Osteoblast (primary cell): Measurements from ENCODE around the gene PRKCB. TPM values are rescaled to one million over a fixed set of nuclear protein-coding genes. Genes with fewer than 3 reads are reported as not detected.

ENCODE experiments used
- DNase-seq: peaks from one replicate; pipeline ENCODE4 v3.0.0; 2011; ENCODE audit warnings: low spot score, mixed read lengths; ENCODE audit not compliant: insufficient read length; ENCODE audit errors: missing footprints
- H2AFZ ChIP-seq: 2 replicates; pipeline ENCODE4 v1.6.0; 2011; ENCODE audit warnings: mild to moderate bottlenecking, low read length
- H3K27ac ChIP-seq: 2 replicates; pipeline ENCODE4 v1.5.1; 2011; ENCODE audit warnings: mild to moderate bottlenecking, low read depth, low read length, moderate library complexity
- H3K27me3 ChIP-seq: 2 replicates; pipeline ENCODE4 v1.6.0; 2012; ENCODE audit warnings: mild to moderate bottlenecking, control low read depth, inconsistent platforms, low read length, moderate library complexity; ENCODE audit not compliant: insufficient read depth
- H3K36me3 ChIP-seq: 2 replicates; pipeline ENCODE4 v1.5.1; 2011; ENCODE audit warnings: mild to moderate bottlenecking, low read length, control low read depth, moderate library complexity; ENCODE audit not compliant: insufficient read depth
- H3K4me1 ChIP-seq: 2 replicates; pipeline ENCODE4 v1.5.1; 2011; ENCODE audit warnings: mild to moderate bottlenecking, low read length, control low read depth, moderate library complexity; ENCODE audit not compliant: insufficient read depth
- H3K4me2 ChIP-seq: 2 replicates; pipeline ENCODE4 v1.6.0; 2011; ENCODE audit warnings: mild to moderate bottlenecking, low read length; ENCODE audit not compliant: insufficient read depth
- H3K4me3 ChIP-seq: fragments of 200-600 bp; sonication (generic); 3 replicates; pipeline ENCODE4 v1.5.1; 2012; ENCODE audit warnings: mild to moderate bottlenecking, low read length, inconsistent platforms; ENCODE audit not compliant: insufficient read depth
- H3K79me2 ChIP-seq: 2 replicates; pipeline ENCODE4 v1.6.0; 2012; ENCODE audit warnings: mild to moderate bottlenecking, low read length, control low read depth, inconsistent platforms; ENCODE audit not compliant: insufficient read depth
- H3K9me3 ChIP-seq: 2 replicates; pipeline ENCODE4 v1.5.1; 2011; ENCODE audit warnings: low read depth, low read length, control low read depth
- H4K20me1 ChIP-seq: 2 replicates; pipeline ENCODE4 v1.6.0; 2012; ENCODE audit warnings: mild to moderate bottlenecking, low read length, control low read depth; ENCODE audit not compliant: insufficient read depth
- total RNA-seq: library from RNA; depleted of rRNA; stranded (reverse); fragments of >200 nt; gene quantifications from 2 replicates; pipeline ENCODE4 v1.2.3, GENCODE V29; 2012
- TF ChIP-seq, protein P1 (sequence below): IDR thresholded peaks from 2 replicates; pipeline ENCODE4 v1.5.1; 2011; ENCODE audit warnings: mild to moderate bottlenecking, low read depth, low read length, moderate library complexity; ENCODE audit errors: extremely low read depth

PRKCB gene
- total RNA-seq, 1 donor = under 0.01 TPM

DNA sequence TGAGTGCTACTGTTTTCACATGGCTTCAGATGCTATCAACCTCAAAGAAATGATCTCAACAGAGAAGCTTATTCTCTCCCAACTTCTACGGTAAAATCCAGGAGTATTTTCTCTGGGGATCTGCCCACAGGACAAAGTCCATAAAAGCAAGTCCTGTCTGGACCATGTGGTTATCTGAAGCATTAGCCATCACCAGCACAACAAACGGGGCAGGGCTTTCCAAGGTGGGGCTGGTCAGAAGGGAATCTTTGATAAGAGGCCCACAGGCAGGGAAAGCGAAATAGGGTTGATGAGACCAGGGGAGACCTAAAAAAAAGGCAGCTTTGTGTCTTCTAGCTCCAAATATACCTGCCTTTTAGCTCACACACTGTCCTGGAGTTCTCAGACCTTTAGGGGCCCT, 381.7 kb downstream of the PRKCB start:
- H3K27ac ChIP-seq = no peak overlapping the region

DNA sequence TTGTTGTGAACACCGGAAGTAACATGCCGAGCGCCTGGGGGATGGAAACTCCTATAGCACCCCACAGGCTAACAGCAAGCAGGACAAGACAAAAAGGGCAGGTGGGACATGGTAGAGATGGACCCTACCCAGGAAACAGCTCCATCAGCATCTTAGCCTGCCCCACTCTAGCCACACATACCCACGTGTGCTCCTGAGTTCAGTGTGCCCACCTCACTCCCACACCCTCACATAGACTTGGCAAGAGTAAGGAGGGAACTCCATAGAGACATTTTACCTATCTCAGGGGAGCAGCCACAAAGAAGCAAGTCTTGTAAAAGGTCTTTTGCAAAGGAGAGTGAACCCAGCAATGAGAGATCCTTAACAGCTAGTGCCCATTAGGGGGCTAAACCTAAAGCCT, 382.5 kb downstream of the PRKCB start:
- no peak overlapping the region for H2AFZ ChIP-seq
- H3K4me1 ChIP-seq = no peaks in the 10 kb centered on the region
- no peaks in the 10 kb centered on the region for H3K27me3 ChIP-seq
- H3K4me2 ChIP-seq = no peak overlapping the region
- TF ChIP-seq, protein P1, sequence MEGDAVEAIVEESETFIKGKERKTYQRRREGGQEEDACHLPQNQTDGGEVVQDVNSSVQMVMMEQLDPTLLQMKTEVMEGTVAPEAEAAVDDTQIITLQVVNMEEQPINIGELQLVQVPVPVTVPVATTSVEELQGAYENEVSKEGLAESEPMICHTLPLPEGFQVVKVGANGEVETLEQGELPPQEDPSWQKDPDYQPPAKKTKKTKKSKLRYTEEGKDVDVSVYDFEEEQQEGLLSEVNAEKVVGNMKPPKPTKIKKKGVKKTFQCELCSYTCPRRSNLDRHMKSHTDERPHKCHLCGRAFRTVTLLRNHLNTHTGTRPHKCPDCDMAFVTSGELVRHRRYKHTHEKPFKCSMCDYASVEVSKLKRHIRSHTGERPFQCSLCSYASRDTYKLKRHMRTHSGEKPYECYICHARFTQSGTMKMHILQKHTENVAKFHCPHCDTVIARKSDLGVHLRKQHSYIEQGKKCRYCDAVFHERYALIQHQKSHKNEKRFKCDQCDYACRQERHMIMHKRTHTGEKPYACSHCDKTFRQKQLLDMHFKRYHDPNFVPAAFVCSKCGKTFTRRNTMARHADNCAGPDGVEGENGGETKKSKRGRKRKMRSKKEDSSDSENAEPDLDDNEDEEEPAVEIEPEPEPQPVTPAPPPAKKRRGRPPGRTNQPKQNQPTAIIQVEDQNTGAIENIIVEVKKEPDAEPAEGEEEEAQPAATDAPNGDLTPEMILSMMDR = no peak
- no peaks in the 10 kb centered on the region for H3K79me2 ChIP-seq
- H3K36me3 ChIP-seq = no peaks in the 10 kb centered on the region
- no peaks in the 10 kb centered on the region for H4K20me1 ChIP-seq
- no peak for DNase-seq
- H3K27ac ChIP-seq = no peak overlapping the region
- H3K4me3 ChIP-seq = no peak overlapping the region
- no peaks in the 10 kb centered on the region for H3K9me3 ChIP-seq

More for the DNA sequence above, 381.7 kb downstream of the PRKCB start:
- Histone ChIP-seq H4K20me1 (no peaks in the 10 kb centered on the region), H3K27me3 (no peaks in the 10 kb centered on the region), H3K79me2 (no peaks in the 10 kb centered on the region), H3K36me3 (no peaks in the 10 kb centered on the region), H3K4me1 (no peaks in the 10 kb centered on the region), H3K4me2 (no peak overlapping the region), H3K9me3 (no peaks in the 10 kb centered on the region), H3K4me3 (no peak overlapping the region), H2AFZ (no peak overlapping the region)
- no peak for DNase-seq
- TF ChIP-seq, protein P1 = no peak

DNA sequence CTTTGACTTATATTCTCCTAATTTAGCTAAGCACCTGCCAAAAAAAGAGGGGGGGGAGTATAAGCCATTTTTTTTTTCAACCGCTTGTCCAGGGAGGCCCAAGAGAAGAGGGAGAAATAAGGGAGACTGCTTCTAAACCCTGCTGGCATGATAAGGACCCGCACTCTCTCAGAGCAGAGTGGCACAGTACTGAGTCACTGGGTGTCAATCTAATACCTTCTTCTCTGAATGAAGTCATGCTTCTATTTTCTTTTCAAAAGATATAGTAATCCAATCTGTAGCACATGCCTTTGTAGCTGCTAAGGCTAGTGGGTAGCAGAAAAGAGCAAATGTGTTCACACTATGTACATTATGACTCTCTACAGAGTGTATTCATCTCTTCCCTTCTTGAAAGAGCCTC, 385.4 kb downstream of the PRKCB start:
- no peaks in the 10 kb centered on the region for H3K9me3 ChIP-seq
- H3K4me3 ChIP-seq = no peak overlapping the region
- H3K27ac ChIP-seq = no peak overlapping the region
- H3K4me2 ChIP-seq = no peak overlapping the region
- H3K79me2 ChIP-seq = no peaks in the 10 kb centered on the region
- no peak for DNase-seq
- TF ChIP-seq, protein P1 = no peak
- H4K20me1 ChIP-seq = no peaks in the 10 kb centered on the region
- no peak overlapping the region for H2AFZ ChIP-seq
- no peaks in the 10 kb centered on the region for H3K27me3 ChIP-seq
- no peaks in the 10 kb centered on the region for H3K4me1 ChIP-seq
- no peaks in the 10 kb centered on the region for H3K36me3 ChIP-seq

DNA sequence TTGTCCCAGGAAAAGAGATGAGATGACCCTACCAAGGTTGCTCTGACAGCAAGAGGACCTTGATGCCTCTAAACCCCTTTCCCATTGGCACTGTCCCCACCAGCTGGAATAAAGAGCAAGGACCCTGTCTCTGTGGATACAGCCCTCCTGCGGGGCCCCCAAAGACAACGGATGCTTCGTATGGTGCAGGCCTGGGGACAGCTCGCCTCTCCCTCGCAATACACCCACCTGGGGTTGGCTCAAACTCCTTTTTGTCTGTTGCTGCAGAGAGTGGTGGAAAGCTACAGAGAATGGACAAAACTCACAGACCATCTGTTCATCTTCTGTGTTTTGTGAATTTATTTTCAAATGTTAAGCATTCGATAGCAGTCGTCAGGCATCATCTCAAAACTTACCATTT, 392.7 kb downstream of the PRKCB start:
- H3K4me1 ChIP-seq = no peaks in the 10 kb centered on the region
- no peak overlapping the region for H3K4me2 ChIP-seq
- H3K9me3 ChIP-seq = no peaks in the 10 kb centered on the region
- TF ChIP-seq, protein P1 = no peak
- no peak overlapping the region for H3K27ac ChIP-seq
- H3K4me3 ChIP-seq = no peak overlapping the region
- DNase-seq = no peak
- H3K36me3 ChIP-seq = no peaks in the 10 kb centered on the region
- no peaks in the 10 kb centered on the region for H3K27me3 ChIP-seq
- H3K79me2 ChIP-seq = no peaks in the 10 kb centered on the region
- no peaks in the 10 kb centered on the region for H4K20me1 ChIP-seq
- H2AFZ ChIP-seq = no peak overlapping the region
